ENCODE results near the gene UBL7.
A peak's percentile ranks its signal among the peaks of the same experiment; 100 is the strongest.

The UBL7 gene, protein sequence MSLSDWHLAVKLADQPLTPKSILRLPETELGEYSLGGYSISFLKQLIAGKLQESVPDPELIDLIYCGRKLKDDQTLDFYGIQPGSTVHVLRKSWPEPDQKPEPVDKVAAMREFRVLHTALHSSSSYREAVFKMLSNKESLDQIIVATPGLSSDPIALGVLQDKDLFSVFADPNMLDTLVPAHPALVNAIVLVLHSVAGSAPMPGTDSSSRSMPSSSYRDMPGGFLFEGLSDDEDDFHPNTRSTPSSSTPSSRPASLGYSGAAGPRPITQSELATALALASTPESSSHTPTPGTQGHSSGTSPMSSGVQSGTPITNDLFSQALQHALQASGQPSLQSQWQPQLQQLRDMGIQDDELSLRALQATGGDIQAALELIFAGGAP

DNA sequence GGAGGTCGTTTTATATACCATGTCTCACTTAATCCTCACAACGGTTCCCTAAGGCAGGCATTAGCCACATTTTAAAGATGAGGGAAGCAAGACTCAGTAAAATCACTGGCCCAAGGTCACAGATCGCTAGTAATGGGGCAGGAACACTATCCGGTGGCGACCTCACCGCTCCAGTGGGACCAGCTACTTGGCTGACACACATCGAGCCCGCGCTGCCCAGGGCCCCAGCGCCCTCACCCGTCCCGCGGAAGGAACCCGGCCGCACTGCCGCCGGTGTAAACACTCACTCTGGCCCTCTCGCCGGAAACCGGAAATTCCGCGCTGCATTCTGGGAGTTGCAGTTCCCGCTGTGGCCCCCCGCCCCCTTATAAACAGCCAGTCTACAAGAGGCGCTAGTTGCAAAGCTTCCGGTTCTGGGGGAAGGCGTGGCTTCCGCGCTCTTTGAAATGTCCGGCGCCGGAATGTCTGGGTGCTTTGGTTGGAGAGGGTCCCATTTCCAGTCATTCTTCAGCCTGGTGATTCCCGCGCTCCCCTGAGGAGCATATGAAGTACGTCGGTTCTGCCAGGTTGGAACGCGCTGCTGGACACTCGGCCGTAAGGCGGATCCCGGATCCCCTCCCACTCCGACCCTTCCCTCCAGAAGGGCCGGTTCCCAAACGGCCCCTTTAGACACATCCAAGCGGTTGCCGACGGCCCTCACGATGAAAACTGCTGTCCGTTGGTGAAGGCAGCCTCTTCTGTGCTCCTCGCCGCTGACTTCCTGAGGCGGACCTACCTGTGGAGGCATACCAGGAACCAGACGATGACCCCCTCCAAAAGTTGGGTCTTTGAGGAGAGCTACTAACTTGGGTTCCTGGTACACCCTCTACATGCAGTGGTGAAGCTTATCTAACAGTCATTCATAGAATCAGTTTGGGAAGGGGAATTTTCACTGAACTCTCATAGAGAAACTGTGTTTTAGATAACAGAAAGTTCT lies at the start of gene UBL7:
Gene UBL7 (minus strand): TSS at position 290 of the 976 bp plus-strand sequence. CDS start 2,293 bp downstream, outside the sequence.
- peak within 1 kb of the TSS; percentile 82 for H3K27ac Mint-ChIP-seq
- H3K36me3 Mint-ChIP-seq (ENCODE audit: low read depth): peaks cover 36% of the 10 kb centered on the region
- H3K4me1 Mint-ChIP-seq (ENCODE audit: low read depth): peaks cover 52% of the 10 kb centered on the region
- intact Hi-C loops (cut with micrococcal nuclease): loop anchor here (2.0 to 5.0 kb wide), 3 partner anchors 86 to 154 kb away; partner anchors contain the start of gene CLK3
- H3K9me3 Mint-ChIP-seq: peaks cover 17% of the 10 kb centered on the region
- no peaks in the 10 kb centered on the region for H3K27me3 Mint-ChIP-seq
- peak within 1 kb of the TSS; percentile 90 for H3K4me3 Mint-ChIP-seq

GRCh38 chr15:74506515-74506840 lies 45.5 kb upstream of the UBL7 start:
- Mint-ChIP-seq H3K4me1 (ENCODE audit: low read depth) (peaks cover 12% of the 10 kb centered on the region), H3K27ac (no peak overlapping the region), H3K9me3 (no peaks in the 10 kb centered on the region), H3K4me3 (no peak overlapping the region), H3K36me3 (ENCODE audit: low read depth) (peaks cover 4% of the 10 kb centered on the region), H3K27me3 (no peaks in the 10 kb centered on the region)
- intact Hi-C loops (cut with micrococcal nuclease): no loop called here

DNA sequence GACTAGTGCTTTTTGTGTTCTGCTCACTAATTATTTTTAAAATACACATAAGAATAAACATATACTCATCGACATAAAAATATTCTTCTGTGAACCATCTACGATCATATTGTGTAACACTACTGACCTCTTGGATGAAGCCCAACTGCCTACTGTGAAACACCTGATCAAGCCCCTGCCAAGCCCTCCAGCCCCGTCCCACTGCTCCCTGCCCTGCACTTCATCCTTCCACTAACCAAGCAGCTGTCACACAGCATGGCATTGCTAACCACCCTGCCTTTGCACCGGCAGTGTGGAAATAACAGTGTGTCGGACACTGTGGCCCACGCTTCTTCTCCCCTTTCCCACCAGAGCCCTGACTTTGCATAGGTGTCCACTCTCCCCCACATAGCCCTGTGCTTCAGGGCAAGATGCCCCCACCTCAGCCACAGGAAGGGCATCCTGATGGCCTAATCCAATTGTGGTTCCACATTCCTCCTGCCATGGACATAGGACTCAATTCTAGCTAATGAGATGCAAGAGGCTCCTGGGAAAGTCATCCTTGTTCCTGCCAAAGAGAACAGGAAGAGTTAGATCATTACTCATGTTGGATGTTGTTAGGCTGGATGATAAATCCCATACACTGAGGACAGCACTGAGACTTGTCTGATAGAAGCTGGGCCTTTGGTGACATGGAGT lies 45.0 kb upstream of the UBL7 start:
- H3K27me3 Mint-ChIP-seq: no peaks in the 10 kb centered on the region
- H3K4me3 Mint-ChIP-seq: no peak overlapping the region
- no peaks in the 10 kb centered on the region for H3K9me3 Mint-ChIP-seq
- no peak overlapping the region for H3K27ac Mint-ChIP-seq
- intact Hi-C loops (cut with micrococcal nuclease): no loop called here
- H3K36me3 Mint-ChIP-seq (ENCODE audit: low read depth): peaks cover 4% of the 10 kb centered on the region
- H3K4me1 Mint-ChIP-seq (ENCODE audit: low read depth): peaks cover 7% of the 10 kb centered on the region

GRCh38 chr15:74504836-74505235 lies 43.9 kb upstream of the UBL7 start:
- H3K4me1 Mint-ChIP-seq (ENCODE audit: low read depth): peaks cover 7% of the 10 kb centered on the region
- H3K27me3 Mint-ChIP-seq: no peaks in the 10 kb centered on the region
- H3K27ac Mint-ChIP-seq: no peak overlapping the region
- H3K36me3 Mint-ChIP-seq (ENCODE audit: low read depth): peaks cover 4% of the 10 kb centered on the region
- intact Hi-C loops (cut with micrococcal nuclease): no loop called here
- no peak overlapping the region for H3K4me3 Mint-ChIP-seq
- H3K9me3 Mint-ChIP-seq: no peaks in the 10 kb centered on the region

DNA sequence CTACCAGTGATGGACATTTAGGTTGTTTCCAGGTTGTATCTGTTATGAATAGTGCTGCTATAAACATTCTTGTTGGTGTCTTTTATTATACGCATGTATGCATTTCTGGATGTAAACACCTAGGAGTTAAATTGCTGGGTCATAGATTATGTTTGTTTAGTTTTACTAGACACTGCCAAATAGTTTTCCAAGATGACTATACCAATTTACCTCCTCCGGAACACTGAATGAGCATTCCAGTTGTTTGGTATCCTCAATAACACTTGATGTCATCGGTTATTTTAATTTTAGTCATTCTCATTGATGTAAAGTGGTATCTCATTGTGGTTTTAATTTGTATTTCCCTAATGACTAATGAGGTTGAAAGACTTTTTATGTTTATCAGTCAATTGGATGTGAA lies 43.5 kb upstream of the UBL7 start:
- intact Hi-C loops (cut with micrococcal nuclease): no loop called here
- no peaks in the 10 kb centered on the region for H3K27me3 Mint-ChIP-seq
- no peaks in the 10 kb centered on the region for H3K9me3 Mint-ChIP-seq
- H3K4me1 Mint-ChIP-seq (ENCODE audit: low read depth): peaks cover 7% of the 10 kb centered on the region
- H3K36me3 Mint-ChIP-seq (ENCODE audit: low read depth): peaks cover 4% of the 10 kb centered on the region
- H3K27ac Mint-ChIP-seq: no peak overlapping the region
- no peak overlapping the region for H3K4me3 Mint-ChIP-seq

DNA sequence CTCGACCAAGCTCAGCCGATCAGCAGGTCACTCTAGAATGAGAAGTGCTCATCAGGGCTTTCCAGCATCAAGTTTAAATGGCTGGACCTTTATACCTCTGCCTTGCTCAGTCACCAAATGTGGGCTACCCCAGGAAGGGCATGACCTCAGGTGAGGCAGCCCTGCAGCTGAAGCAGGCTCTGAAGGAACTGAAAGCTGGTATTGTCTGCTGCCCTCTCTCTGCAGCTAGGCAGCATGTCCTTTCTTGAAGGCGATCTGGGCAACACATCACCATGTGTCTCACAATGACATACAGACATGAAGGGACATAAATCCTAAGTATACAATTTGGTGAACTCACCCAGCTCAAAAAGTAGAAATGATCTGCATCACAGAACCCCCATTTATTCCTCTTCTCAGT lies 41.3 kb upstream of the UBL7 start:
- H3K4me1 Mint-ChIP-seq (ENCODE audit: low read depth): peaks cover 7% of the 10 kb centered on the region
- intact Hi-C loops (cut with micrococcal nuclease): no loop called here
- H3K36me3 Mint-ChIP-seq (ENCODE audit: low read depth): peaks cover 4% of the 10 kb centered on the region
- no peaks in the 10 kb centered on the region for H3K9me3 Mint-ChIP-seq
- H3K27me3 Mint-ChIP-seq: no peaks in the 10 kb centered on the region
- H3K4me3 Mint-ChIP-seq: no peak overlapping the region
- H3K27ac Mint-ChIP-seq: no peak overlapping the region

DNA sequence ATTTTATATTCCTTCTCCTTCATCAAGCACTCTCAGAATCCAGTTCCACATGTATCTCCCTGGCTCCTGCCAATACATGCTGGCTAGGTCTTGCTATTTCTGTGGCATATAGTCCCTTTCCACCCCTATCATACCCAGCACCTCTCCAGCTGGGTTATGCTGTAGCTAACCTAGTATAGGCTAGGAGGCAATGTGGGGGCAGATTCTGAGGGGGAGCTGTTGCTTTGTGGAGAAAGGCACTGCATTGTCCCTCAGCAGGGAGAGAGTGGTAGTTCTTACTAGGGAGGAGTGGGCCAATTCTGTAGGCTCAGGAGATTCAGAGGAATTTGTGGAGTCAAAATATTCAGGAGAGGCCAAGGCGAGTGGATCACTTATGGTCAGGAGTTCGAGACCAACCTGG lies 39.4 kb upstream of the UBL7 start:
- no peak overlapping the region for H3K27ac Mint-ChIP-seq
- H3K27me3 Mint-ChIP-seq: no peaks in the 10 kb centered on the region
- peaks cover 7% of the 10 kb centered on the region for H3K4me1 Mint-ChIP-seq (ENCODE audit: low read depth)
- H3K9me3 Mint-ChIP-seq: no peaks in the 10 kb centered on the region
- H3K36me3 Mint-ChIP-seq (ENCODE audit: low read depth): peaks cover 4% of the 10 kb centered on the region
- H3K4me3 Mint-ChIP-seq: no peak overlapping the region
- intact Hi-C loops (cut with micrococcal nuclease): no loop called here

- Mint-ChIP-seq H3K27me3 (no peaks in the 10 kb centered on the region), H3K9me3 (no peaks in the 10 kb centered on the region), H3K36me3 (ENCODE audit: low read depth) (peaks cover 4% of the 10 kb centered on the region), H3K27ac (no peak overlapping the region), H3K4me1 (ENCODE audit: low read depth) (peaks cover 7% of the 10 kb centered on the region), H3K4me3 (no peak overlapping the region)
- intact Hi-C loops (cut with micrococcal nuclease): no loop called here
Measured at GRCh38 chr15:74499366-74499765, 38.4 kb upstream of the UBL7 start.

DNA sequence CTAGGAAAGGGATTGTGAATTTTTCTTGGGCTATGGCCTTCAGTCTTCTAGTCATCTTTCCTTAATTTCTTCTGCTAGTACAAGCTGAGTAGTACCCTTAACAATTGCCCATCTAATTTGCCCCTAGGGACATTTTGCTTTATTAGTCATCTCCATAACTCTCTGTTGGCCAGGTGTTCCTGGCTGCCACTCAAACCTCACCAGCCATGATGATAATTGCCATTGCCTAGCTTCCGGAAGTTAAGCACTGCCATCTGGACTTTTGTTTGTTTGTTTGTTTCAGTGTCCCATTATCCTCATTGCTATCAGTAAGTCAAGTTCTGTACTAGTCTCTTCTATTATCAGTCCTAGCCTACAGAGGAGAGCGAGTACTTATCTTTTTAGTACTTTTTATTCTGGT lies 36.6 kb upstream of the UBL7 start:
- intact Hi-C loops (cut with micrococcal nuclease): no loop called here
- no peak overlapping the region for H3K27ac Mint-ChIP-seq
- H3K27me3 Mint-ChIP-seq: no peaks in the 10 kb centered on the region
- H3K4me3 Mint-ChIP-seq: no peak overlapping the region
- no peaks in the 10 kb centered on the region for H3K9me3 Mint-ChIP-seq
- H3K4me1 Mint-ChIP-seq (ENCODE audit: low read depth): peaks cover 3% of the 10 kb centered on the region
- H3K36me3 Mint-ChIP-seq (ENCODE audit: low read depth): no peaks in the 10 kb centered on the region

DNA sequence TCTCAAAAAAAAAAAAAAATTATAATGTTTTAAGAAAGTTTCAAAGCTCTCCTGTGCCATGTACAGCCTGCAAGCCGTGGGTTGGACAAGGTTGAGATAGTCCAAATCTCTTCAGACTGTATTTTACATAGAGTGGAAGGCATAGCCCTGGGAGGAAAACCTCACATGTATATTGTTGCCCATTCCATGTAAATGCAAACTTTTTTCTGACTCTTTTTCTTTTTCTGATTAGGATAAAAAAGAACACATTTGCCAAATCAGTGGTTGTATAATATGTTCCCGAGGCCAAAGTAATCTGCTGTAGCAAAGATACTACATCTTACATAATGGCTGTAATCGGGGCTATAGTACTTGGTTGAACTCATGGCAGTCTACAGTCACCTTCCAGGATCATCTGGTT lies 35.7 kb upstream of the UBL7 start:
- Mint-ChIP-seq H3K27me3 (no peaks in the 10 kb centered on the region), H3K9me3 (no peaks in the 10 kb centered on the region), H3K4me1 (ENCODE audit: low read depth) (no peaks in the 10 kb centered on the region), H3K36me3 (ENCODE audit: low read depth) (peaks cover 3% of the 10 kb centered on the region), H3K27ac (no peak overlapping the region), H3K4me3 (no peak overlapping the region)
- intact Hi-C loops (cut with micrococcal nuclease): no loop called here

DNA sequence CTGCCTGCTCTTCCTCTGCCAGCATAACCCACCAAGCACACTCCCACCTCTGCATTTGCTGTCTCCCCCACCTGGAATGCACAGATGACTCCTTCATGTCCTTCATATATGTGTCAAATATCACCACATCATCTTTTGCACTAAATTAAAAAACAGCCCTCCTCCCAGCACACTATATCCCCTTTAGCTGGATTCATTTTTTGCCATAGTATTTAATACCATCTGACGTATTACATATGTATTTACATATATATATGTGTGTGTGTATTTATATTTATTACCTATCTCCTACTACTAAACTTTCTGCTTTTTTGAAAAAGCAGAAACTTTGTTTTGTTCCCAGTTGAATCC lies 29.4 kb upstream of the UBL7 start:
- no peaks in the 10 kb centered on the region for H3K9me3 Mint-ChIP-seq
- H3K27me3 Mint-ChIP-seq: no peaks in the 10 kb centered on the region
- peaks cover 6% of the 10 kb centered on the region for H3K4me1 Mint-ChIP-seq (ENCODE audit: low read depth)
- no peak overlapping the region for H3K4me3 Mint-ChIP-seq
- H3K36me3 Mint-ChIP-seq (ENCODE audit: low read depth): peaks cover 5% of the 10 kb centered on the region
- intact Hi-C loops (cut with micrococcal nuclease): loop anchor here (2.0 kb wide), 1 partner anchor 116 kb away; no protein-coding TSS in a partner anchor
- H3K27ac Mint-ChIP-seq: no peak overlapping the region

GRCh38 chr15:74489518-74490338 lies 28.8 kb upstream of the UBL7 start:
- intact Hi-C loops (cut with micrococcal nuclease): loop anchor here (2.0 kb wide), 1 partner anchor 115 kb away; no protein-coding TSS in a partner anchor
- Mint-ChIP-seq H3K36me3 (ENCODE audit: low read depth) (peaks cover 5% of the 10 kb centered on the region), H3K9me3 (no peaks in the 10 kb centered on the region), H3K4me3 (no peak overlapping the region), H3K27me3 (no peaks in the 10 kb centered on the region), H3K4me1 (ENCODE audit: low read depth) (peaks cover 6% of the 10 kb centered on the region), H3K27ac (no peak overlapping the region)

GRCh38 chr15:74488776-74489175 lies 27.8 kb upstream of the UBL7 start:
- H3K36me3 Mint-ChIP-seq (ENCODE audit: low read depth): peaks cover 10% of the 10 kb centered on the region
- intact Hi-C loops (cut with micrococcal nuclease): no loop called here
- no peaks in the 10 kb centered on the region for H3K27me3 Mint-ChIP-seq
- no peak overlapping the region for H3K27ac Mint-ChIP-seq
- H3K9me3 Mint-ChIP-seq: no peaks in the 10 kb centered on the region
- H3K4me1 Mint-ChIP-seq (ENCODE audit: low read depth): peaks cover 6% of the 10 kb centered on the region
- no peak overlapping the region for H3K4me3 Mint-ChIP-seq
